ENCODE measurements around the gene SLC6A18. TPM values are rescaled to one million over a fixed set of nuclear protein-coding genes. Genes with fewer than 3 reads are reported as not detected.

SLC6A18 gene
- total and polyA plus RNA-seq, 2 of the 4 experiments (the other 2 are of a cell fraction), result not detected

DNA sequence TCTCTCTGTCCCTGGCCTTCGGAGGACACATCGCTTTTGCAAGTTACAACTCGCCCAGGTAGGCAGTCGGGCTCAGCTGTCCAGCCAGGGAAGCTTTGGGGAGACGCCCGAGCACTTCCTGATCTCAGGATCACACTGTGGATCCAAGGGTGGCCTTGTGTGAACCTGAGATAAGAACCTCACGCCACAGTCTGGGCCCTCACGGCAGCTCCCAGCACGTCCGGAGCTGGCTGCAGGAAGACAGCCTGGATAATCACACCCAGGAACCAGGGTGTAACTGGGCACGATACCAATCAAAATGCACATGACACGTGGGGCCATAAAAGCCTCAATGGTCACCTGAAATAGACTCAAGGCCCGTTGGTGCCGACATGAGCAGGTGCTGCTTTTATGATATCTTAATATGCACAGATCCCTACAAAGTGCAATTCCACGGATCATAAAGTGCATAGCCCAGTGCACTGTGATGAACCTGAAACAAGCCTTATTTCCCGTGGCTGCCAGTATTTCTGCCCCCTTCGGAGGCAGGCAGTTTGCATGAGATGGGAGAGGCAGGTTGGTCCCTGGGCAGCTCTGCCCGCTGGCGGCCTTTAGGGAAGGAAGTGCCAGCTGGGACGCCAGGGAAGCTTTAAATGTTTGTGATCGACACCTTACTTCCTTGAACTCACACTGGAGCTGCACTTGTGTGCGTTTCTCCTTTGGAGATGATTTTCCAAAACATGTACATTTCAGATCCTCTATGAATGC, 14.5 kb downstream of the SLC6A18 start:
- no peak overlapping the region for H4K5ac ChIP-seq (ENCODE audit: low read depth, low read length)
- H3K14ac ChIP-seq (replicated peaks; ENCODE audit: low read depth, low read length), result no peak overlapping the region
- no peaks in the 10 kb centered on the region for H3K4me1 ChIP-seq (ENCODE audit: control insufficient read depth, insufficient read depth, low read length)
- BruUV-seq (replicated peaks), result no TSS peak
- DNase-seq (no peak), ATAC-seq (ENCODE audit: low read depth) (no peak)
- intact Hi-C loops (cut with micrococcal nuclease) (no loop called here), in situ Hi-C loops (cut with MboI; ENCODE audit: low sequenced_read_pairs) (no loop called here), dilution Hi-C loops (cut with HindIII; ENCODE audit: low sequenced_read_pairs, unreplicated experiment) (no loop called here)
- H3K9me1 ChIP-seq (ENCODE audit: insufficient read depth, low read length), result no peaks in the 10 kb centered on the region
- peaks cover 2% of the 10 kb centered on the region; the same call in 1 of the 2 replicates for H3K27me3 ChIP-seq (ENCODE audit: control insufficient read depth, insufficient read depth, low read length)
- no peak overlapping the region for H4K91ac ChIP-seq (ENCODE audit: insufficient read depth, low read depth, low read length)
- no peak overlapping the region for H2BK20ac ChIP-seq (ENCODE audit: low read depth, low read length)
- POLR2A ChIA-PET (ENCODE audit: unreplicated experiment), result no interaction called here
- no peak overlapping the region for H3K56ac ChIP-seq (ENCODE audit: extremely low read depth, insufficient read depth, low read length)
- no peak overlapping the region for H2BK15ac ChIP-seq (ENCODE audit: low read depth, low read length)
- no peak overlapping the region for H3K9ac ChIP-seq (ENCODE audit: low read depth, low read length)
- no peaks in the 10 kb centered on the region for H3K36me3 ChIP-seq (ENCODE audit: control insufficient read depth, insufficient read depth, low read length)
- CTCF ChIA-PET, result interaction anchor here (0.7 kb wide), 1 partner anchor 367 kb away, joined by 3 read pairs; no protein-coding TSS in a partner anchor
- no peak overlapping the region for H2AFZ ChIP-seq (replicated peaks; ENCODE audit: low read length, poor library complexity)
- no peak overlapping the region for H3K27ac ChIP-seq (ENCODE audit: insufficient read depth, low read length)
- no peak overlapping the region for H3K4me3 ChIP-seq (ENCODE audit: insufficient read depth, low read depth, low read length)
- H3K23ac ChIP-seq (ENCODE audit: low read depth, low read length), result no peak overlapping the region
- H4K20me1 ChIP-seq (ENCODE audit: insufficient read depth, low read length), result no peaks in the 10 kb centered on the region
- H3K4me2 ChIP-seq (ENCODE audit: low read depth, low read length), result no peak overlapping the region
- no peak overlapping the region for H2AK9ac ChIP-seq (replicated peaks; ENCODE audit: low read depth, low read length, poor library complexity)
- H3K4ac ChIP-seq (ENCODE audit: low read depth, low read length), result no peak overlapping the region
- WGBS, 2 experiments (ENCODE audit: extremely low coverage in 2 of 2, insufficient read length in 1 of 2), result 45% methylated on average over 13 of the region's 22 CpGs; no CpG with 5 or more reads in 1 of the 2 experiments
- no peak overlapping the region for H4K8ac ChIP-seq (ENCODE audit: low read depth in 2 of 2, low read length in 2 of 2)
- H2BK120ac ChIP-seq (ENCODE audit: low read depth, low read length), result no peak overlapping the region
- H3K9me3 ChIP-seq (ENCODE audit: control insufficient read depth, insufficient read depth, low read length), result peaks cover 11% of the 10 kb centered on the region; the same call in 1 of the 2 replicates
- H2AK5ac ChIP-seq (ENCODE audit: low read depth, low read length), result no peak overlapping the region
- no peak overlapping the region for H3K18ac ChIP-seq (ENCODE audit: low read depth, low read length)
- H3K79me1 ChIP-seq (ENCODE audit: low read depth in 1 of 2, low read length in 2 of 2), result no peaks in the 10 kb centered on the region
- TF ChIP-seq MAFK (IDR thresholded peaks at IDR 0.05; ENCODE audit: low read depth, low read length), result no peak
- TF ChIP-seq RAD21 (IDR thresholded peaks at IDR 0.05; ENCODE audit: low read length), result no peak
- no peak for TF ChIP-seq POLR2A (IDR thresholded peaks at IDR 0.05; ENCODE audit: low read depth, low read length)
- no peak for TF ChIP-seq FOS (IDR thresholded peaks at IDR 0.05; ENCODE audit: low read depth, low read length)
- no peak for TF ChIP-seq CEBPB (IDR thresholded peaks at IDR 0.05; ENCODE audit: low read depth, low read length)
- TF ChIP-seq SMC3 (IDR thresholded peaks at IDR 0.05; ENCODE audit: low read depth, low read length), result no peak
- no peak overlapping the region for H2BK5ac ChIP-seq (ENCODE audit: low read depth, low read length, poor library complexity, severe bottlenecking)
